ENCODE results near the gene RTN4IP1.
"Not testable (repeated sequence)": the region's sequence is repeated elsewhere in the genome, so short reads cannot be mapped to it uniquely, and the experiment has no call there.

- not testable (repeated sequence) for TF ChIP-seq CTCF, POLR2A (IDR thresholded peaks at IDR 0.05)
Measured at GRCh38 chr6:106559659-106560058, 69.6 kb downstream of the RTN4IP1 start.
